CD1c-positive myeloid dendritic cell (primary cell): ENCODE measurements around the gene PSAP.
A peak's percentile ranks its signal among the peaks of the same experiment; 100 is the strongest.
"Not testable (repeated sequence)": the region's sequence is repeated elsewhere in the genome, so short reads cannot be mapped to it uniquely, and the experiment has no call there.

Source experiments
- DNase-seq: peaks from one replicate; pipeline ENCODE4 v3.0.0-alpha.2; 2016; ENCODE audit errors: extremely low spot score

PSAP gene

DNA sequence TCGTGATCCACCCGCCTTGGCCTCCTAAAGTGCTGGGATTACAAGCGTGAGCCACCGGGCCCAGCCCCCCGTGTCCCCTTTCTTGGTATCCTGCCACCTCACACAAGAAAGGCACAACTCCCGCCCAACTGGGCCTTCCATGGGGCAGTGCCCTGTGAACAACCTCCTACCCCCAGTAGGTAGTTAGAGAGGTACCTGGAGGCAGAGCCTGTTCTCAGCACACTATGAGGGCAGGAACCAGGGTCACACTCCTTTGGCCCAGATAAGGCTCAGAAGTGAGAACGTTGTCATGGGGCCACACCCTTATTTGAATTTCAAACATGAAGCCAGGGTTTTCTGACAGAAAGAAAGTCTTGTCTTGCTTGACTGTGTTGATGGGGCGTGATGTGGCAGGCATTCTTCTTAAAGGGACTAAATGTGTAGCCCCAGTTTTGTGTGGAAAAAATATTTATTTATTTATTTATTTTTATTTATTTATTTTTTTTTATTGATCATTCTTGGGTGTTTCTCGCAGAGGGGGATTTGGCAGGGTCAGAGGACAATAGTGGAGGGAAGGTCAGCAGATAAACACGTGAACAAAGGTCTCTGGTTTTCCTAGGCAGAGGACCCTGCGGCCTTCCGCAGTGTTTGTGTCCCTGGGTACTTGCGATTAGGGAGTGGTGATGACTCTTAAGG is 23.8 kb upstream of the PSAP start:
- DNase-seq = not testable (repeated sequence)

DNA sequence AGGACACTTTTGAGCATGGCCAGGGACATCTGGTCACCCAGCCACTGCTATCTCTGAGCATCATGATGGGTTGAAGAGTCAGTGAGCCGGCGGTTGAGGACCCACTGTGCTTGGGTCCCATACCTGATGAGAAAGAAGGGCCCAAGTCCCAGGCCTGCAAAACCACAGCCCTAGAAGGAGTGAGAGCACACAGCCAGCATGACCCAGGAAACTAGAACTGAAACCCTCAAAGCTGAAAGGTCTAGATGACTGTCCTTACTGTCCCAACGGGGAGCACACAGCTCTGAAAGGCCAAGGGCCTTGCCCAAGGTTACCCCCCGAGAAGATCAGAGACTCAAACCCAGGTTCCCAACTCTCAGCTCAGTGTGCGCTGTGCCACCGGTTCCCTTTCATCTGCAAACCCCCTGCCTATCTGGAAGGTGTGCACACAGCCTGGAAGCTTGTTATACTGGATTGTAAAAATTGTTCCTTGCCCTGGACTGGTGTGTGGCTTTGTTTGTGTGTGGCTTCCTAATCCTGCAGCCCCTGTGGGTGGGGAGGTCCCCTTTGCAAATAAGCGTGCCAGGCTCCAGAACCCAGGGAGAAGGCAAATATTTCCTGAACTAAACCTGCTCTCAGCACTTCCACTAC is 22.6 kb upstream of the PSAP start:
- DNase-seq = peak; percentile 67

- not testable (repeated sequence) for DNase-seq
Observed at GRCh38 chr10:71869601-71870000, 18.6 kb upstream of the PSAP start.

DNA sequence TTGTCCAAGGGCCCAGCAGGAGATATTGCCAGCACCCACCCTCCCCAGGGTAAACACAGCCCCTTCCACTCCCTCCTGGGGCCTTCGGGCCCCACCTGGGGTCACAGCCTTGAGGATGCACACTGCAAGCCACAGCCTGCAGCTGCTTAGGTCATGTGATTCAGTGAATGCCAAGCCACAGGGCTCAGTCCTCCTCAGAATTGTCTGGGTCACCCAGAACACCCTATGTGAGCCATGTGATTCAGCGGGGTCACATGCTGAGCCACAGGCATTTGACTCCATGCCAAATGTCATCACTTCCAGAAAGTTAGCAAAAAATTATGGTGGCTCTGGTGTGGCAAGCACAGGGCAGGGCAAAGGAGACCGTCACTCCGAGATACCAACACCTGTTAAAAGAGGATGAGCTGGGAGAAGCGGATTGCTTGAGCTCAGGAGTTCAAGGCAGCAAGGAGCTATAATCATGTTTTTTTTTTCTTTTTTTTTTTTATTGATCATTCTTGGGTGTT is 17.2 kb upstream of the PSAP start:
- DNase-seq = peak; percentile 93

- no peak for DNase-seq
Observed at GRCh38 chr10:71865561-71866041, 14.6 kb upstream of the PSAP start.

GRCh38 chr10:71864911-71865361 is 13.9 kb upstream of the PSAP start:
- no peak for DNase-seq

DNA sequence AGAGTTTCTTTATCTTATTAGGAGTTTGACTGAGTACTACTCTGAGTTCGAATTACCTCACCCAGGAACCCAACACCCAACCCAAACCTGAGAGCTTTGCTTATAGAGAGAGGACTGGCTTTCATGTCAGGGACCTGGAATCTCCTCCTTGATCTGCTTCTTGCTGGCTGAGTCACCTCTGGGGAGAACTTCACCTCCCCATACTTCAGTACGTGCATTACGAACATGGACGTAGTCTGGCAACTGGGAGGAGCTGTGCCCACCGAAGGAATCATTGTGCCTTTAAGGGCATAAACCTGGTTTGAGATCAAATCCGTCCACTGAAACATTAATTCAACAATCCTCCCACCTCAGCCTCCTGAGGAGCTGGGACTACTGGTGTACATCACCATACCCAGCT is 12.2 kb upstream of the PSAP start:
- no peak for DNase-seq

GRCh38 chr10:71860243-71861029 is 9.4 kb upstream of the PSAP start:
- peak; percentile 94 for DNase-seq

DNA sequence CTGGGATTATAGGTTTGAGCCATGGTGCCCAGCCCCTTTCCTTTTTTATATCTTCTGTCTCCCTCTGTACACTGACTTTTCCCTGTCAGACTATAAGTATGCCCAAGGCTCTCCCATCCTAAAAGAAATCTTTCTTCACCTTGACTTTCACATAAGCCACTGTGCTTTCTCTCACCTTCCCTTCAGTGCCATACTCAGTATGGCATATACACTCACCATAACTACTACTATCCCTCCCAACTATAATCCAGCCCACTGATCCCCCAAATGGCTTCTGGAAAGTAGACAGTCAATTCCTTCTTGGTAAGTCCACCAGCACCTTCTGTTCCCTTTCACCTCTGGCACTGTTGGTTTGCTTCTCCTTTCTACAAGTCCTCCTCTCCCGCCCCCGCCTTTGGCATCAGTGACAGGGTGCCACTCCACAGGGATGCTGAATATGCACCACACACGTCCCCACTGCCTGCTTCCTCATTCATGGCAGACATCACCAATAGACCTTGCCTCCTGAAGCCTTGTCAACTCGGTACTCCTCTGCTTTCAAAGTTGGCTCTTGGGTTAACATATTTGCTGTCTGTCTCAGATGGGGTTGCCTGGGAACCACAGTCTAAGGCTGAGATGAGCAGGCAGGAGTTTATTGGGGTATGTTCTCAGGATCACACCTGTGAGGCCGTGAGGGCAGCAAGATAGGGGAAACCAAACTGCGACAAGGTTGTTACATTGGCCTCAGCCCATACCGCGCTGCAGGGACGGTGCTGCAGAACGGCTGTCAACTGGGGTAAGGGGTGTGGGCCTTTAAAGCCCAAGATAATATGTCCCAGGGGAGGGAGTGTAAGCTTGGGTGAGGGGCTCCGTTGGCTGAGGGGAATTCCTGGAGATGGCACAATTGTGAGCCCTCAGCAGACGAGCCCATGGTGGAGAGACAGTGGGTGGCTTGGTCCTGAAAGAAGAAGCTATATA is 7.2 kb upstream of the PSAP start:
- peak; percentile 94 for DNase-seq

- DNase-seq = no peak
Observed at GRCh38 chr10:71856619-71857018, 5.6 kb upstream of the PSAP start.

DNA sequence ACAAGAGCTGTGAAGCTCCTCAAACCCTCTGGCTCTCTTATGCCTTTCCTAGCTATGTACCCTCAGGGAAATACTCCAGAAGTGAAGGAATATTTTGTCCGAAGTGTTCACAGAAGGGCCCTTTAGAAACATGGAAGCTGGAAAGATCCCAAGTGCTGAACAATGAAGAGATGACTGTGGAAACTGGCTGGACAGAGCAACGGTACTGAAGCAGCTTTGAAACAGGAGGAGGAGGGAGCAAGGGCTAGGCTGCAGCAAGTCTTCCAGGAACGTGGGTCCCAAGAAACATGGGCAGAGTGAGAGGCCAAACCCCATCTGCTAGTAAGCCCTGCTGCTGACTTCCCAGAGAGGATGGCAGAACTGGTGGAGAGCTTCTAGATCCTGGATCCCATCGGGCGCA is 3.0 kb upstream of the PSAP start:
- DNase-seq = no peak

GRCh38 chr10:71852355-71852937 is 1.4 kb upstream of the PSAP start:
- peak; percentile 86 for DNase-seq

- peak; percentile 68 for DNase-seq
Observed at GRCh38 chr10:71851465-71852095, 529 bp upstream of the PSAP start.

DNA sequence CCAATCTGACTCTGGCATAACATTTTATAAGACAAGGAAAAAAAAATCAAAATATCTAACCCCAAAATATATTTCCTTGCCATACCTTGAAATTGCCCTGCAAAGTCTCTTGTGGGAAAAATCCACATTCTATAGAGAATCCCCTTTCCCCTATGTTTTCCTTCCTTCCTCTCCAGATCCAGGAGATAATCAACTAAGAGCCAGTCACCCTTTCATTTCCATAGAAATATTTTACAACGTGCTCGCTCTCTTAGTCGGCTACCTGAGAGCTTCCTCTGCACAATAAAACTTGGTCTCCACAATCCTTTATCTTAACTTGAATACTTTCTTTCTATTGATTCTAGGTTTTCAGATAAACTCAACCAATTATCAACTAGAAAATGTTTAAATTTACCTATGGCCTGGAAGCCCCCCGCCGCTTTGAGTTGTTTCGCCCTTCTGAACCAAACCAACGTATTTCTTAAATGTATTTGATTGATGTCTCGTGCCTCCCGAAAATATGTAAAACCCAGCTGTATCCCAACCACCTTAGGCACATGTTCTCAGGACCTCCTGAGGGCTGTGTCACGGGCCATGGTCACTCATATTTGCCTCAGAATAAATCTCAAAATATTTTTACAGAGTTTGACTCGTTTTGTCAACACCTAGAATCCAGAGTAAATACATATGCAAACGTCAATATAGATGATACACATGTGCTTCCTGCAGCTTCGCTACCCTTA is 869 bp downstream of the PSAP start:
- no peak for DNase-seq

GRCh38 chr10:71849461-71849908 is 1.6 kb downstream of the PSAP start:
- no peak for DNase-seq

GRCh38 chr10:71848325-71849275 is 2.5 kb downstream of the PSAP start:
- no peak for DNase-seq

GRCh38 chr10:71847418-71847817 is 3.6 kb downstream of the PSAP start:
- no peak for DNase-seq

GRCh38 chr10:71846816-71847215 is 4.2 kb downstream of the PSAP start:
- peak; percentile 71 for DNase-seq
